ENCODE results near the gene SYCP2.
"Not testable (repeated sequence)": the region's sequence is repeated elsewhere in the genome, so short reads cannot be mapped to it uniquely, and the experiment has no call there.

SYCP2 gene, protein sequence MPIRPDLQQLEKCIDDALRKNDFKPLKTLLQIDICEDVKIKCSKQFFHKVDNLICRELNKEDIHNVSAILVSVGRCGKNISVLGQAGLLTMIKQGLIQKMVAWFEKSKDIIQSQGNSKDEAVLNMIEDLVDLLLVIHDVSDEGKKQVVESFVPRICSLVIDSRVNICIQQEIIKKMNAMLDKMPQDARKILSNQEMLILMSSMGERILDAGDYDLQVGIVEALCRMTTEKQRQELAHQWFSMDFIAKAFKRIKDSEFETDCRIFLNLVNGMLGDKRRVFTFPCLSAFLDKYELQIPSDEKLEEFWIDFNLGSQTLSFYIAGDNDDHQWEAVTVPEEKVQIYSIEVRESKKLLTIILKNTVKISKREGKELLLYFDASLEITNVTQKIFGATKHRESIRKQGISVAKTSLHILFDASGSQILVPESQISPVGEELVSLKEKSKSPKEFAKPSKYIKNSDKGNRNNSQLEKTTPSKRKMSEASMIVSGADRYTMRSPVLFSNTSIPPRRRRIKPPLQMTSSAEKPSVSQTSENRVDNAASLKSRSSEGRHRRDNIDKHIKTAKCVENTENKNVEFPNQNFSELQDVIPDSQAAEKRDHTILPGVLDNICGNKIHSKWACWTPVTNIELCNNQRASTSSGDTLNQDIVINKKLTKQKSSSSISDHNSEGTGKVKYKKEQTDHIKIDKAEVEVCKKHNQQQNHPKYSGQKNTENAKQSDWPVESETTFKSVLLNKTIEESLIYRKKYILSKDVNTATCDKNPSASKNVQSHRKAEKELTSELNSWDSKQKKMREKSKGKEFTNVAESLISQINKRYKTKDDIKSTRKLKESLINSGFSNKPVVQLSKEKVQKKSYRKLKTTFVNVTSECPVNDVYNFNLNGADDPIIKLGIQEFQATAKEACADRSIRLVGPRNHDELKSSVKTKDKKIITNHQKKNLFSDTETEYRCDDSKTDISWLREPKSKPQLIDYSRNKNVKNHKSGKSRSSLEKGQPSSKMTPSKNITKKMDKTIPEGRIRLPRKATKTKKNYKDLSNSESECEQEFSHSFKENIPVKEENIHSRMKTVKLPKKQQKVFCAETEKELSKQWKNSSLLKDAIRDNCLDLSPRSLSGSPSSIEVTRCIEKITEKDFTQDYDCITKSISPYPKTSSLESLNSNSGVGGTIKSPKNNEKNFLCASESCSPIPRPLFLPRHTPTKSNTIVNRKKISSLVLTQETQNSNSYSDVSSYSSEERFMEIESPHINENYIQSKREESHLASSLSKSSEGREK (N-terminal part only)

DNA sequence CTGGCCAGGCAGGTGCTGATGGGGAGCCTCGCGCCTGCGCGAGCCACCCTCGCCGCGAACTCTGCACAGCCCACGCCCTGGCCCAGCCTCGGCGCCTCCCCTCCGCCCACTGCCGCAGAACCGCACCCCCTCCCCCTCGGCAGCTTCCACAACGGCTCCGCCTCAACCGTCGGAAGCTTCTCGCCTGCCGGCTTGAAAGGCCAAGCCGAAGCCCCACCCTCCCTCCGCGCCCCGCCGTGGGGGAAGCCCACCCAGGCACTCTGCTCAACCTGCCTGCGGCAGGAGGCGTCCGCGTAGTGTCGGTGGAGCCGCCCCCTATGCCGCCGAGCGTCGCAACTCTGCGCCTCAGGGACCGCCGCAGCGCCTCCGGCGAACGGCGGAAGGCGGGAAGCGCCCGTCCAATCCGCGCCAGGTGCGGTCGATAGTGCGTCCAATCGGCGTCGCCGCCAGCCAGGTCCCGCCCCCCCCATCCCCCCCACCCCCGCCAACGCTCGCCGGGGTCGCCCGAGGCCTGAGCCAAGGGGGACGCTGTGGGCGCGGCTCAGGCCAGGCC lies at the start of gene SYCP2:
Gene SYCP2 (minus strand): TSS at position 342 of the 553 bp plus-strand sequence. CDS start 11,224 bp downstream, outside the sequence.
- peak in 1 of 2 experiments; percentile 74 for DNase-seq

GRCh38 chr20:59983076-59983475 lies 49.6 kb upstream of the SYCP2 start:
- DNase-seq, result no peak

GRCh38 chr20:59977086-59977485 lies 43.6 kb upstream of the SYCP2 start:
- no peak for DNase-seq

- peak; percentile 10 to 13 for DNase-seq
These were observed 42.8 kb upstream of the SYCP2 start for GRCh38 chr20:59976156-59976782.

- no peak for DNase-seq
These were observed 38.8 kb upstream of the SYCP2 start for GRCh38 chr20:59972037-59972801.

GRCh38 chr20:59971428-59971827 lies 38.0 kb upstream of the SYCP2 start:
- no peak for DNase-seq

DNA sequence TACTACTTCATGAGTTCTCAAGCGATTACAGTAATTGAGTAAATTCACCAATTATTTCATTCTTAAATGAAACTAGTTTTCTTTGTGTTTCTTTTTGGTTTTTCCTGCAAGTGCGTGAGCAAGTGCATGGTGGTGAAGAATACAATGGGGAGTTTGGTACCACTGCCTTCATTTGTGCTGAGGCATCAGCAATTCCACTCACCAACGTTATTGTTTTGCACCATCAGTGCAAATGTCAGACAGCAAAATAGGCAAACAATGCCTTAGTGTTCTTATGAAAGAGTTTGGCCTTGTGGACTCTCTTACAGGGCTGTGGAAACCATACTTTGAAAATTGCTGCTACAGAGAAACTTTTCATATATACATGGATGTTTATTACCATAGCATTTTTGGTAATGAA lies 33.0 kb upstream of the SYCP2 start:
- DNase-seq, result no peak

DNA sequence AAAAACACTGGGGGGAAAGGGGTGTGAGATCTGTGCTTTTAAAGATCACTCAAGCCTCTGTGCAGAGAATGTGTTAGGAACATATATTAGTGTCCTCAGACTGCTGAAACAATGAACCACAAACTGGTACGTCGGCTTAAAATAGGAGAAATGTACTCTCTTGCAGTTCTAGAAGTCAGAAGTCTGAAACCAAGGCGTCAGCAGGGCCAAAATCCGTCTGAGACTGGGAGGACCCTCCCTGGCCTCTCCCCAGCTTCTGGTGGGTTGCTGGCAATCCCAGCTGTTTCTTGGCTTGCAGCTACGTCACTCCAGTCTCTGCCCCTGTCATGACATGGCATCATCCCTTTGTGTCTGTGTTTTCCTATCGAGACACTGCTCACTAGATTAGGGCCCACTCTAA lies 28.7 kb upstream of the SYCP2 start:
- DNase-seq, result no peak

GRCh38 chr20:59961423-59961822 lies 28.0 kb upstream of the SYCP2 start:
- no peak for DNase-seq

DNA sequence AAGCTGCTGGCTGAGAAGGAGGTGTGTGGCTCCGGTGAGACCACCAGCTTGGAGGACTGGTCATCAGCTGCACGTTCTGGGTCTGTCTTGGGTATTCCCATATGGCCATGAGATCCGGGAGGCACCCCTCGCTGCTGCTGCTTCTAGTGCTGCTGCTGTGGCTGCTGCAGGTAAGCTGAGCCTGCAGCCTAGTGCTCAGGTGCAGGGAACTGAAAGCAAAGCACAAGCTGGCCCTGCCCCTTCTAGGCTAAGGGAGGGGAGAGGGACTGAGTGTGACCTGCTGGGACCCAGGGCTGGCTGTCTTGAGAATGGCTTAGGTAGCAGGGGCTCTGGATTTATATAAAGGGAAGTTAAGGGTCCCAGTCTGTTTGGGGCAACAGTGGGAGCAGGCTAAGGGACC lies 25.2 kb upstream of the SYCP2 start:
- DNase-seq, result no peak

GRCh38 chr20:59958123-59958522 lies 24.7 kb upstream of the SYCP2 start, which contains the start of gene CDH26:
Gene CDH26 (plus strand): TSS chr20:59958423. CDS start chr20:59958727, 304 bp downstream.
- DNase-seq, result no peak

GRCh38 chr20:59957568-59957967 lies 24.1 kb upstream of the SYCP2 start:
- DNase-seq, result not testable (repeated sequence)

GRCh38 chr20:59955131-59955796 lies 21.8 kb upstream of the SYCP2 start:
- DNase-seq, result peak; percentile 11 to 41

DNA sequence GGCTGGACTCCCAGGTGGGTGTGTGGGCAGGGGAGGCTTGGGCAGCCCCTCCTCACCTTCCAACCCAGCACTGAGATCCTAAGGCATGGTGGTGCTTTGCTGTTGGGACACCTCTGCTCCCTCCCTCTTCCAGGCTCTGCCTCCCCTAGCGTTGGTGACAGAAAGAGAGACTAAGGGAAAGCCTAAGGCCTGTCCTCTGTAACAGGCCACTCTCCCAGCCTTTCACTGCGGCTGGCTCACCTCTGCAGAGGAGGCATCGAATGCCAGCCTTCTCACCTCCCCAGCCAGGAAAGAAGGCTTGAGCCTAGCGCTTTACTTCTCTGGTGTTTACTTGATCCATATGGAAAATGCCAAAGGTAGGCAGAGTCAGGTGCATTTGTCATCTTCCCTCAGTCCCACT lies 21.3 kb upstream of the SYCP2 start:
- DNase-seq, result no peak

DNA sequence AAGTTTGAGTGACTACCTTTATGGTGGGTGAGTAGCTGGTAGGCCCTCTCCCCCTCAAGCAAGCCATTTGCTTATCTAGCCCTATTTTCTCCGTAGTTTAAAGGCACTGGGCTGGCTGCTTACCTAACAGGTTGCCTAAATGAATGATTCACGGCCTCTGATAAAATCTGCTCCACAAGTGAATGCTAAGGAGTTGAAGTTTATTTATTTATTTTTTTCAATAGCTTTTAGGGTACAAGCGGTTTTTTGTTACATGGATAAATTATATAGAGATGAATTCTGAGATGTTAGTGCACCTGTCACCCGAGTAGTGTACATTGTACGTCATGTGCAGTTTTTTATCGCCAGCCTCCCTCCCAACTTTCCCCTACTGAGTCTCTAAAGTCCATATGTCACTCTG lies 16.5 kb upstream of the SYCP2 start:
- DNase-seq, result no peak

- DNase-seq, result peak; percentile 35 to 61
These were observed 15.6 kb upstream of the SYCP2 start for GRCh38 chr20:59948828-59949720.

GRCh38 chr20:59948212-59948611 lies 14.8 kb upstream of the SYCP2 start:
- DNase-seq, result no peak

GRCh38 chr20:59947376-59947775 lies 13.9 kb upstream of the SYCP2 start:
- DNase-seq, result no peak

GRCh38 chr20:59945731-59946130 lies 12.3 kb upstream of the SYCP2 start:
- no peak for DNase-seq

DNA sequence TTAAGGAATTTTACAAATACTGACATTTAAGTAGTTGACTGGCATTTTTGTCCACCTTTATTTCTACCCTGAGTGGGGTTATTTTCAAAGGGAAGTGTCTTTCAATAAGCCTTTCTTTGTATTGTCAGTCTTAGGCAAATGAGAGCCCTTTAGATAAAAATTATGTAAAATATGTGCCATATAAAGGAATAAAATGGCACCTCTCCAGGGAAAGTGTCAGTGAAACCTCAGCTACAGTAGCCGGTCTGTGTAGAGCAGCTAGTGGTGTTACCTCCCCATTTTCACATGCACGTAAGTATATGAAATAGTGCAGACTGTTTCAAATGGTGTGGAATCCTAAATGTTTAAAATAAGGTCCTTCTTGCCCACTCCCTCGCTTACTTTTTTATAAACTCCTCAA lies 11.7 kb upstream of the SYCP2 start:
- DNase-seq, result peak; percentile 89 to 92
